Left lung (tissue), 10 donors: Measurements from ENCODE around the gene SPATA12. TPM values are rescaled to one million over a fixed set of nuclear protein-coding genes. Genes with fewer than 3 reads are reported as not detected.

Experiments
- ATAC-seq: fragments of 200-7000 bp; cut with Tn5 transposase; one replicate; pipeline ENCODE4 v1.9.1; 2020; ENCODE audit warnings: moderate library complexity
- DNase-seq, 4 donors: peaks; one replicate each; pipeline ENCODE4 v3.0.0-alpha.2; 2013 to 2020
- H3K27ac ChIP-seq, 2 donors: fragments of 200-600 bp; sonication (generic) in 1 of 2; one replicate each; pipeline versions ENCODE4 v1.5.0 to v1.8.0; 2020 to 2021
- H3K27me3 ChIP-seq, 2 donors: fragments of 200-600 bp; sonication (generic) in 1 of 2; one replicate each; pipeline versions ENCODE4 v1.5.0 to v1.8.0; 2020 to 2021
- H3K36me3 ChIP-seq, 2 donors: fragments of 200-600 bp; sonication (generic) in 1 of 2; one replicate each; pipeline versions ENCODE4 v1.5.0 to v1.8.0; 2020 to 2021
- H3K4me1 ChIP-seq, 2 donors: fragments of 200-600 bp; one replicate each; pipeline ENCODE4 v1.8.0; 2021
- H3K4me3 ChIP-seq, 2 donors: fragments of 200-600 bp; sonication (generic) in 1 of 2; one replicate each; pipeline versions ENCODE4 v1.5.0 to v1.8.0; 2020 to 2021; ENCODE audit warnings: mild to moderate bottlenecking in 1 of 2
- H3K9me3 ChIP-seq, 2 donors: fragments of 200-600 bp; sonication (generic) in 1 of 2; one replicate each; pipeline versions ENCODE4 v1.5.0 to v1.8.0; 2020 to 2021
- intact Hi-C, 2 donors: fragments of 100-400 bp; cut with DNase I; formaldehyde crosslinking; loops; one replicate each; pipeline versions ENCODE4 v1.11.2 to v1.14.2; 2022
- polyA plus RNA-seq, 6 donors: library from polyadenylated mRNA; unstranded; fragments of 120-200 nt; gene quantifications; one replicate each; pipeline ENCODE4 v1.2.1, GENCODE V29; 2013; ENCODE audit not compliant: insufficient read length in 6 of 6
- total RNA-seq, 2 donors: library from RNA; stranded (reverse); fragmentation: NEBNext Ultra II Directional; extraction: Animal tissue kit (Norgen Biotek cat#: 25700); gene quantifications; one replicate each; pipeline ENCODE4 v1.2.1, GENCODE V29; 2021
- TF ChIP-seq, protein P1 (sequence below), 2 donors: fragments of 200-600 bp; sonication (generic) in 1 of 2; IDR thresholded peaks; one replicate each; pipeline versions ENCODE4 v1.5.0 to v1.8.0; 2021; ENCODE audit warnings: antibody characterized with exemption in 2 of 2
- donor health status: DM: no; HTN: yes; CAD: no.
- donor health status: DM: no; HTN: no; CAD: no.

Gene SPATA12
- total and polyA plus RNA-seq, 8 donors = 0.17 to 0.21 TPM; not detected in 6

DNA sequence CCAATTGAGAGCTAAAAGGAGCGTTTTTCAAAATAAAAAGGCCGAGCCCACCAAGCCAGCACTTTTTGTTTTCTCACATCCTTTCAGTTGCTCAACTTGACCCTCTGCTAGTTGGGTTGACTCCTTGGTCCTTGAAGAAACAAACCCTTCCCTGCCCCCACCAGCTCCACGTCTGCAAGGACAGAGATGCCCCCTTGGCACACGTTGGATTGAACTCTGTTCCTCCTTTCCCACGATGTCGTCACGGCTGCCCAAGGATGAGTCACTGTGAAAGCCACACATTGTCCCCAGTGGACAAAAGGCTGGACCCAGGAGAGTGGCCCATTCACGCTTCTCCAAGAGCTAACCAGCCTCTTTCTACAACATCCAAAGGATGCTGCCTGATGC, 43.0 kb upstream of the SPATA12 start:
- no peak overlapping the region for H3K4me3 ChIP-seq
- intact Hi-C loops = no loop called here
- ATAC-seq (no peak), DNase-seq (no peak)
- no peak overlapping the region for H3K27ac ChIP-seq
- H3K9me3 ChIP-seq = no peaks in the 10 kb centered on the region
- no peaks in the 10 kb centered on the region for H3K27me3 ChIP-seq
- H3K4me1 ChIP-seq = no peaks in the 10 kb centered on the region
- H3K36me3 ChIP-seq = no peaks in the 10 kb centered on the region
- TF ChIP-seq, protein P1, sequence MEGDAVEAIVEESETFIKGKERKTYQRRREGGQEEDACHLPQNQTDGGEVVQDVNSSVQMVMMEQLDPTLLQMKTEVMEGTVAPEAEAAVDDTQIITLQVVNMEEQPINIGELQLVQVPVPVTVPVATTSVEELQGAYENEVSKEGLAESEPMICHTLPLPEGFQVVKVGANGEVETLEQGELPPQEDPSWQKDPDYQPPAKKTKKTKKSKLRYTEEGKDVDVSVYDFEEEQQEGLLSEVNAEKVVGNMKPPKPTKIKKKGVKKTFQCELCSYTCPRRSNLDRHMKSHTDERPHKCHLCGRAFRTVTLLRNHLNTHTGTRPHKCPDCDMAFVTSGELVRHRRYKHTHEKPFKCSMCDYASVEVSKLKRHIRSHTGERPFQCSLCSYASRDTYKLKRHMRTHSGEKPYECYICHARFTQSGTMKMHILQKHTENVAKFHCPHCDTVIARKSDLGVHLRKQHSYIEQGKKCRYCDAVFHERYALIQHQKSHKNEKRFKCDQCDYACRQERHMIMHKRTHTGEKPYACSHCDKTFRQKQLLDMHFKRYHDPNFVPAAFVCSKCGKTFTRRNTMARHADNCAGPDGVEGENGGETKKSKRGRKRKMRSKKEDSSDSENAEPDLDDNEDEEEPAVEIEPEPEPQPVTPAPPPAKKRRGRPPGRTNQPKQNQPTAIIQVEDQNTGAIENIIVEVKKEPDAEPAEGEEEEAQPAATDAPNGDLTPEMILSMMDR (IDR thresholded peaks at IDR 0.05) = no peak

DNA sequence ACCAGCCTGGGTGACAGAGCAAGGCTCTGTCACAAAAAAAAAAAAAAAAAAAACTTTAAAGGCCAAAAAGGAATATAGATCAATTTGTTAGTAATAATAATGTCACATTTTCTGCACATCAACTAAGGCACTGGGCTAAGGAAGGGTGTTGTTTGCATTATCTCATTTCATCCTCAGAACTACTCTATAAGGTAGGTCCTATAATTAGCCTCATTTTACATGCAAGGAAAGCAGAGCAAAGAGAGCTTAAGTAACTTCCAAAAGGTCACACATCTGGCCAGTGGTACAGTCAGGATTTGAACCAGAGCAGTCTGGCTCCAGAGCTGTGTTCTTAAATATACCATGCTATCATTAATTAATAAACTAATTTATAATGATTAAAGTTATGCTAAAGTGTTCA, 42.2 kb upstream of the SPATA12 start:
- H3K4me3 ChIP-seq = no peak overlapping the region
- H3K27me3 ChIP-seq = no peaks in the 10 kb centered on the region
- H3K36me3 ChIP-seq = no peaks in the 10 kb centered on the region
- H3K9me3 ChIP-seq = no peaks in the 10 kb centered on the region
- no peaks in the 10 kb centered on the region for H3K4me1 ChIP-seq
- H3K27ac ChIP-seq = no peak overlapping the region
- TF ChIP-seq, protein P1 (IDR thresholded peaks at IDR 0.05) = no peak
- DNase-seq (no peak), ATAC-seq (no peak)
- intact Hi-C loops = no loop called here

DNA sequence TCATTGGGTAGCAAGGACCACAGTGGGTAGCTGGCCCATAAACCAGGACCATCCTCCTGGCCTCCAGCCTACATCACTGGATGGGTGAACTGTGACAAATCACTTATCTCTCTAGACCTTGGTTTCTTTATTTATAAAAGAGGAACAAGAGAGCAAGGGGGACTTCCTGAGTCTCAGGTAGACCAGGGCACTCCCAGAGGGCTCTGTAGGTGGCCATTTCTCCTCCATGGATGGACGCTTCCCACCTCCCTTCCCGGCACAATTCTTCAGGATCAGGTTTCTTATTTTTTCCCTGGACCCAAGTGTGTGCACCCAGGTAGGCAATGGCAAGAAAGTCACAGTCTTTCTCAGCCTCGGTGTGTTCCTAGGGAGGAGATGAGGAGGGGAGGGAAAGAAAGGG, 41.4 kb upstream of the SPATA12 start:
- TF ChIP-seq, protein P1 (IDR thresholded peaks at IDR 0.05) = no peak
- no peaks in the 10 kb centered on the region for H3K27me3 ChIP-seq
- ATAC-seq = no peak
- H3K9me3 ChIP-seq = no peaks in the 10 kb centered on the region
- H3K36me3 ChIP-seq = no peaks in the 10 kb centered on the region
- intact Hi-C loops = no loop called here
- H3K4me1 ChIP-seq = no peaks in the 10 kb centered on the region
- no peak overlapping the region for H3K4me3 ChIP-seq
- DNase-seq = no peak
- H3K27ac ChIP-seq = no peak overlapping the region

DNA sequence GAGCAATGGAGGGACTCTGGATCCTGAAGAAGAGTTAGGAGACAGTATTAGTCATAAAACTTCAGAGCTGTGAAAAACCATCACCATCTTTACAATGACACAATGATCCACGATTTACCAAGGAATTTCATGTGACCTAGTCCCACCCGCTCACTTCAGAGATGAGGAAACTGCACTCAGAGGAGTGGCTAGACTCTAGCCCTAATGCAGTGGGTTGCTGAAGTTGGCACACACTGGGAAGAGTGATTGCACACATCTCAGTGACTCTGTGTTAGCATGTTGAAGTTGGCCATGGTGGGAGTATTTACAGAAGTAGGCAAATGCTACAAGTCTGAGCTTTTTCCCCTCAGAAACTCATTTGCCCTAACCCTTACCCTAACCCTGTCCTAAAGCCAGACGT, 35.2 kb upstream of the SPATA12 start:
- no peaks in the 10 kb centered on the region for H3K4me1 ChIP-seq
- H3K36me3 ChIP-seq = no peaks in the 10 kb centered on the region
- no peak for DNase-seq
- no peaks in the 10 kb centered on the region for H3K27me3 ChIP-seq
- intact Hi-C loops = no loop called here
- H3K27ac ChIP-seq = no peak overlapping the region
- H3K4me3 ChIP-seq = no peak overlapping the region
- TF ChIP-seq, protein P1 (IDR thresholded peaks at IDR 0.05) = no peak
- no peak for ATAC-seq
- H3K9me3 ChIP-seq = no peaks in the 10 kb centered on the region

DNA sequence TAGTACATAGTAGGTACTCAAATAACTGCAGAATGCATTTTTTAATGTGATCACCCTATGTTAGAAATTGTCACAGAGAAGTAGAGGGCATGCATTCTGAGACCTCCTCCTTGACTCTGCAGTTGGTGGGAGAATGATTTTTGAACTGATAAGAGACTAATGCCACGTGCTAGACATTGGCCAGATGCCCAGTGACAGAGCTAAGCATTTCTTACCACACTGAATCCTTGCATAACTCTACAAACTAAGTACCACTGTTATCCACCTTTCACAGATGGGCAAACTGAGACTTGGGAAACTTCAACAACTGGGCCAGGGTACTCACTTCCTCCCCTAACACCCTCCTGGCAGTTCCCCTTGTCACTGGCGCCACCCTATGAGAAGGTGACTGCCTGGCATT, 33.5 kb upstream of the SPATA12 start:
- no peak for ATAC-seq
- TF ChIP-seq, protein P1 (IDR thresholded peaks at IDR 0.05) = no peak
- Histone ChIP-seq H3K4me1 (no peaks in the 10 kb centered on the region), H3K27me3 (no peaks in the 10 kb centered on the region), H3K4me3 (no peak overlapping the region), H3K9me3 (no peaks in the 10 kb centered on the region), H3K27ac (no peak overlapping the region), H3K36me3 (no peaks in the 10 kb centered on the region)
- no peak for DNase-seq
- intact Hi-C loops = no loop called here
